Endothelial cell of umbilical vein (primary cell): ENCODE results near the gene NDUFAF2.

Experiments used
- CTCF ChIP-seq, 2 donors: IDR thresholded peaks; 1 replicate in 1 of 2; 2 replicates in 1 of 2; pipeline ENCODE4 v1.5.1; 2011; ENCODE audit warnings: low read length in 2 of 2, mild to moderate bottlenecking in 2 of 2, moderate library complexity in 2 of 2, control low read depth in 1 of 2, inconsistent platforms in 1 of 2, low read depth in 1 of 2; ENCODE audit not compliant: insufficient read depth in 1 of 2; ENCODE audit errors: extremely low read depth in 1 of 2
- EZH2 ChIP-seq: IDR thresholded peaks from 2 replicates; pipeline ENCODE4 v1.6.1; 2012; ENCODE audit warnings: borderline replicate concordance, low read depth, mild to moderate bottlenecking, moderate library complexity, low read length, inconsistent platforms; ENCODE audit not compliant: severe bottlenecking
- FOS ChIP-seq: IDR thresholded peaks from 2 replicates; pipeline ENCODE4 v1.6.1; 2011; ENCODE audit warnings: mild to moderate bottlenecking, low read length, moderate library complexity, borderline replicate concordance; ENCODE audit not compliant: insufficient read depth
- JUN ChIP-seq: IDR thresholded peaks from 2 replicates; pipeline ENCODE4 v1.6.1; 2011; ENCODE audit warnings: borderline replicate concordance, low read depth; ENCODE audit not compliant: insufficient read length, insufficient read depth
- MAX ChIP-seq: IDR thresholded peaks from 2 replicates; pipeline ENCODE4 v1.6.1; 2011; ENCODE audit not compliant: insufficient read depth, insufficient read length
- MYC ChIP-seq: IDR thresholded peaks from one replicate; pipeline ENCODE4 v1.6.1; 2011; ENCODE audit warnings: mild to moderate bottlenecking, low read depth, low read length
- POLR2A ChIP-seq: IDR thresholded peaks from 2 replicates; pipeline ENCODE4 v1.6.1; 2012; ENCODE audit warnings: low read depth, mild to moderate bottlenecking, control low read depth, low read length
- POLR2AphosphoS5 ChIP-seq: IDR thresholded peaks from 2 replicates; pipeline ENCODE4 v1.6.1; 2012; ENCODE audit warnings: low read depth, mild to moderate bottlenecking, control low read depth, low read length, moderate library complexity; ENCODE audit not compliant: insufficient read depth

- TF ChIP-seq CTCF (IDR thresholded peaks at IDR 0.05; ENCODE audit: extremely low read depth in 1 of 2, insufficient read depth in 1 of 2, low read depth in 1 of 2, low read length in 2 of 2) (no peak), EZH2 (no peak), POLR2A (no peak), FOS (no peak), JUN (no peak), POLR2AphosphoS5 (no peak), MYC (no peak), MAX (no peak)
Measured at GRCh38 chr5:60961685-60962084, 16.7 kb downstream of the NDUFAF2 start.
